ENCODE results near the gene COL4A4. TPM values are rescaled to one million over a fixed set of nuclear protein-coding genes. Genes with fewer than 3 reads are reported as not detected.

COL4A4 gene
- total RNA-seq, 4 donors from 2014 or later = 5.0 to 5.5 (median 5.2) TPM

DNA sequence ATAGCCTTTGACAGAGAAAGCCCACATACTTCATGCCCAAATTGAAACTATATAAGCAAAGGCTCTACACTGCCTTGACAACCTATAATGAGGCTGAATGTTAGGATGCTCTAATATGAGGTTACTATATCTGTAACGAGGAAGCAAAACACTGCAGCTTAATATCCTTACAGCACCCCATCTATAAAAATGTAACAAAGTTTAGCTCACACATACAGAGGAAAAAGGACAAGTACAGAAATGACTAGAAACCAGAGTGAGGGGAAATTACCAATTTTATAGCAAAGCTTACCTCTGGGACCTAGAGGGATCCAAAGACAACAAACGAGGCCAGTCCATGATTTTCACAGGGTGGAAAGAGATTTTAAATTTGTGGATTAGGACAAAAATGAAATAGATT, 138.5 kb downstream of the COL4A4 start:
- Histone ChIP-seq H3K36me3 (no peaks in the 10 kb centered on the region), H3K4me1 (no peaks in the 10 kb centered on the region), H3K4me3 (no peak overlapping the region), H3K27ac (no peak overlapping the region), H3K27me3 (no peaks in the 10 kb centered on the region), H3K9me3 (no peaks in the 10 kb centered on the region)
- TF ChIP-seq, protein P1, sequence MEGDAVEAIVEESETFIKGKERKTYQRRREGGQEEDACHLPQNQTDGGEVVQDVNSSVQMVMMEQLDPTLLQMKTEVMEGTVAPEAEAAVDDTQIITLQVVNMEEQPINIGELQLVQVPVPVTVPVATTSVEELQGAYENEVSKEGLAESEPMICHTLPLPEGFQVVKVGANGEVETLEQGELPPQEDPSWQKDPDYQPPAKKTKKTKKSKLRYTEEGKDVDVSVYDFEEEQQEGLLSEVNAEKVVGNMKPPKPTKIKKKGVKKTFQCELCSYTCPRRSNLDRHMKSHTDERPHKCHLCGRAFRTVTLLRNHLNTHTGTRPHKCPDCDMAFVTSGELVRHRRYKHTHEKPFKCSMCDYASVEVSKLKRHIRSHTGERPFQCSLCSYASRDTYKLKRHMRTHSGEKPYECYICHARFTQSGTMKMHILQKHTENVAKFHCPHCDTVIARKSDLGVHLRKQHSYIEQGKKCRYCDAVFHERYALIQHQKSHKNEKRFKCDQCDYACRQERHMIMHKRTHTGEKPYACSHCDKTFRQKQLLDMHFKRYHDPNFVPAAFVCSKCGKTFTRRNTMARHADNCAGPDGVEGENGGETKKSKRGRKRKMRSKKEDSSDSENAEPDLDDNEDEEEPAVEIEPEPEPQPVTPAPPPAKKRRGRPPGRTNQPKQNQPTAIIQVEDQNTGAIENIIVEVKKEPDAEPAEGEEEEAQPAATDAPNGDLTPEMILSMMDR (IDR thresholded peaks at IDR 0.05) = no peak
- TF ChIP-seq POLR2AphosphoS5 (IDR thresholded peaks at IDR 0.05) (no peak), EP300 (IDR thresholded peaks at IDR 0.05) (no peak), POLR2A (IDR thresholded peaks at IDR 0.05) (no peak)
- no peak for ATAC-seq
- WGBS, 2 donors (ENCODE audit: low coverage in 1 of 2) = 63% methylated on average over 2 of the region's 2 CpGs

DNA sequence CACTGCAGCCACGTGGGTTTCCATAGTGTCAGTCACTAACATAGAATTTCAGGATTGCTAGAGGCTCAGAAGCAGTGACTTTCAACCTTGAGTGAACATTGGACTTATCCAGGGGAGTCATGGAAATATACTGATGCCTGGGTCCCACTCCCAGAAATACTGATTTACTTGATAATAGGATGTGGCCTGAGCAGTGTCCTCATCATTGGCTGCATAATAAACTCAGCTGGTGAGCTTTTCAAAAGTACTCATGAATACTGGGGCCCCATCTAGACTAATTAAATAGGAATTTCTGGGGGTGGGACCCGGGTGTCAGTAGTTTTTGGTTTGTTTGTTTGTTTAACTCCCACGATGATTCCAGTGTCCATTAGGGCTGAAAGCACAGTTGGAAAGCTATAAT, 141.4 kb downstream of the COL4A4 start:
- no peak overlapping the region for H3K27ac ChIP-seq
- 74 to 80% methylated on average over 2 to 3 of the region's 3 CpGs for WGBS, 2 donors (ENCODE audit: low coverage in 1 of 2)

DNA sequence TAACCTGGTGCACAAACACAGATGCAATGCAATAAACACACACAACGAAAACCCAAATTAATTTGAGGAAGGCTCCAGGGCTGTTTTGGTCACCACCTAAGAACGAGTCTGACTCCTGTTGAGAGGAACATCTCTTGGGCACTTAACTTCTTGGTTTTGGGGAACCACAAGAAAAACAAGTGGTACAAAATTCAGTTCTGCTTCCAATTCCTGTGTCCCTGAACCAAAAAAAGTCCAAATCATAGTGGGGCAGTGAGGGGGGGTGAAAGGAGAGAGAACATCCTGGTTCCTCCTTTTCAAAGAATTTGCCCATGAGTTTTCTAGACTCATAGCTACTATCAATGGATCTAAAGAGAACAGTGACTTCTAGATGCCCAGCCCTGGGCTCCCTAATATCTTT, 143.6 kb downstream of the COL4A4 start:
- ATAC-seq = no peak
- no peak overlapping the region for H3K4me3 ChIP-seq
- H3K27ac ChIP-seq = no peak overlapping the region
- no peaks in the 10 kb centered on the region for H3K4me1 ChIP-seq
- no peaks in the 10 kb centered on the region for H3K36me3 ChIP-seq
- WGBS, 2 donors (ENCODE audit: low coverage in 1 of 2) = 53 to 60% methylated on average over 2 of the region's 2 CpGs
- H3K27me3 ChIP-seq = no peaks in the 10 kb centered on the region
- no peak for TF ChIP-seq POLR2AphosphoS5 (IDR thresholded peaks at IDR 0.05)
- TF ChIP-seq, protein P1 (IDR thresholded peaks at IDR 0.05) = no peak
- no peak for TF ChIP-seq EP300 (IDR thresholded peaks at IDR 0.05)
- no peak for TF ChIP-seq POLR2A (IDR thresholded peaks at IDR 0.05)
- no peaks in the 10 kb centered on the region for H3K9me3 ChIP-seq

More for the DNA sequence above, 141.4 kb downstream of the COL4A4 start:
- no peaks in the 10 kb centered on the region for H3K9me3 ChIP-seq
- no peaks in the 10 kb centered on the region for H3K27me3 ChIP-seq
- ATAC-seq = no peak
- TF ChIP-seq, protein P1 (IDR thresholded peaks at IDR 0.05) = no peak
- TF ChIP-seq POLR2A (IDR thresholded peaks at IDR 0.05) (no peak), EP300 (IDR thresholded peaks at IDR 0.05) (no peak), POLR2AphosphoS5 (IDR thresholded peaks at IDR 0.05) (no peak)
- H3K36me3 ChIP-seq = no peaks in the 10 kb centered on the region
- H3K4me1 ChIP-seq = no peaks in the 10 kb centered on the region
- no peak overlapping the region for H3K4me3 ChIP-seq

DNA sequence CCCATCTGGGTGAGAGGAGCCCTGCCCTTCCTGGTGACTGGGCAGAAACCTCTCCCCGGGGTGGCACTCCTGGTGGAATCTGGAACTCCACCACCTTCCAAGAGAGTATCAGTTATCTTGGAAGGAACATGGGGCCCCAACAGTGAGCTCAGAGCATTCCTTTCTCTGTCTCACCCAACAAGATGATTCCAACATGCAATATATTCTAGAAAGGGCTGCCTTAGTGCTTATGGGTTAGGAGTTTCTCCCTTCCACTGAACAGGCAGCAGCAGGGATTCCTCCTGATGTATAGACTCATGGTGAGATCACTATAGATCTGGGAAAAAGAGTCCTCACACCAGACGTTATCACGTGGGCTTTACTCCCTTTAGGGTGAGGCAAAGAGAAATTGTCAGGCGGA, 147.1 kb downstream of the COL4A4 start:
- Histone ChIP-seq H3K4me1 (no peaks in the 10 kb centered on the region), H3K9me3 (no peaks in the 10 kb centered on the region), H3K36me3 (no peaks in the 10 kb centered on the region), H3K4me3 (no peak overlapping the region), H3K27me3 (no peaks in the 10 kb centered on the region), H3K27ac (no peak overlapping the region)
- no peak for TF ChIP-seq EP300 (IDR thresholded peaks at IDR 0.05)
- TF ChIP-seq, protein P1 (IDR thresholded peaks at IDR 0.05) = no peak
- TF ChIP-seq POLR2AphosphoS5 (IDR thresholded peaks at IDR 0.05) = no peak
- no peak for TF ChIP-seq POLR2A (IDR thresholded peaks at IDR 0.05)
- WGBS, 2 donors (ENCODE audit: low coverage in 1 of 2) = 38 to 56% methylated on average over 1 to 3 of the region's 4 CpGs
- no peak for ATAC-seq

DNA sequence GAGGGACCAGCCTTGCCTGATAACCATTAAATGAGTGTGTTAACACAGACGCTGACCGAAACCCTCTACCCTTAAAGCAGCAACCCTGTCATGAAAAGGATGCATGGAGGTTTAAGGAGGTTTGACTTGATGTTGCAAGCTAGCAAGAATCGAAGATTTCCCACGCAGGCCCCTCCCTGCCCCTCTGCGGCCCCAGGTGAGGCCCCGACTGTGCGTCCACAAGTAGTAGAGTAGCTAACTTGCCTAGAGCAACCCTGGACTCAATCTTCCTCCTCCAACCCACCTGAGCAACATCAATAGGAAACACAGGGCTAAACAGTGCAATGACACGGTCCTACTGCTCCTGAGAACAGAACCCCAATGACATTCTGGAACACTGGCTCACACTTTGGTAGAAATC, 150.1 kb downstream of the COL4A4 start:
- Histone ChIP-seq H3K9me3 (no peaks in the 10 kb centered on the region), H3K27me3 (no peaks in the 10 kb centered on the region), H3K36me3 (no peaks in the 10 kb centered on the region), H3K4me1 (no peaks in the 10 kb centered on the region), H3K4me3 (no peak overlapping the region), H3K27ac (no peak overlapping the region)
- no peak for TF ChIP-seq EP300 (IDR thresholded peaks at IDR 0.05)
- TF ChIP-seq, protein P1 (IDR thresholded peaks at IDR 0.05) = no peak
- TF ChIP-seq POLR2AphosphoS5 (IDR thresholded peaks at IDR 0.05) = no peak
- no peak for TF ChIP-seq POLR2A (IDR thresholded peaks at IDR 0.05)
- 60 to 84% methylated on average over 1 to 7 of the region's 8 CpGs for WGBS, 2 donors (ENCODE audit: low coverage in 1 of 2)
- ATAC-seq = no peak
